ENCODE measurements around the gene DMP1.

- TF ChIP-seq YY1 (IDR thresholded peaks at IDR 0.05; ENCODE audit: insufficient read depth, insufficient read length): no peak
- no peak for TF ChIP-seq SUZ12 (IDR thresholded peaks at IDR 0.05; ENCODE audit: extremely low read depth, insufficient read depth, insufficient read length)
These were observed 7.4 kb downstream of the DMP1 start for GRCh38 chr4:87657525-87657924.
